ENCODE results near the gene C12orf54.
"Not testable (repeated sequence)": the region's sequence is repeated elsewhere in the genome, so short reads cannot be mapped to it uniquely, and the experiment has no call there.

Gene C12orf54

DNA sequence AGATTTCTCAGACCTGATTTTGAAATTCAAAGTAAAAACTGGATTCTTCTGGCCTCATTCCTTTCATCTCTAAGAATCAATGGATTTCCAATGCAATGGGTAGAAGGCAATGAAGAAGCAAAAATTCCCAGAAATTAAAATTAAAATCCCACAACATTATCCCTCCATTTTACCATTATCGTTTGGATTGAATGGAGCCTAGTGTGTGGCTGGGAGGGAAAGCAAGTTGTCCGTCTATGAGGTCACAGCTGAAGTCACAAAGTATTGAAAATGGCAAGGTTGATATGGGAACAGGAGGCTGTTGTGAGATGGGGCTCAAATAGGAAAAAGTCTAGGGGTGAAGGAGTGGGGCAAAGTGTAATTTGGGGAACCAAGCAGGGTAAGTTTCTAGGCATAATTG lies at the start of gene C12orf54:
Gene C12orf54 (plus strand): TSS at position 301 of the 400 bp plus-strand sequence. CDS start 799 bp downstream, outside the sequence.
- DNase-seq, result no peak

DNA sequence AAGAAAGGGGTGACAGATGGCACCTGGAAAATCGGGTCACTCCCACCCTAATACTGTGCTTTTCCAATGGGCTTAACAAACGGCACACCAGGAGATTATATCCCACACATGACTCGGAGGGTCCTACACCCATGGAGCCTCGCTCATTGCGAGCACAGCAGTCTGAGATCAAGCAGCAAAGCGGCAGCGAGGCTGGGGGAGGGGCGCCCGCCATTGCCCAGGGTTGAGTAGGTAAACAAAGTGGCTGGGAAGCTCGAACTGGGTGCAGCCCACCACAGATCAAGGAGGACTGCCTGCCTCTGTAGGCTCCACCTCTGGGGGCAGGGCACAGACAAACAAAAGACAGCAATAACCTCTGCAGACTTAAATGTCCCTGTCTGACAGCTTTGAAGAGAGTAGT lies 48.3 kb upstream of the C12orf54 start:
- DNase-seq, result not testable (repeated sequence)

GRCh38 chr12:48441069-48441468 lies 41.2 kb upstream of the C12orf54 start:
- DNase-seq, result no peak

- peak; percentile 14 for DNase-seq
Observed at GRCh38 chr12:48442179-48442847, 40.0 kb upstream of the C12orf54 start.

DNA sequence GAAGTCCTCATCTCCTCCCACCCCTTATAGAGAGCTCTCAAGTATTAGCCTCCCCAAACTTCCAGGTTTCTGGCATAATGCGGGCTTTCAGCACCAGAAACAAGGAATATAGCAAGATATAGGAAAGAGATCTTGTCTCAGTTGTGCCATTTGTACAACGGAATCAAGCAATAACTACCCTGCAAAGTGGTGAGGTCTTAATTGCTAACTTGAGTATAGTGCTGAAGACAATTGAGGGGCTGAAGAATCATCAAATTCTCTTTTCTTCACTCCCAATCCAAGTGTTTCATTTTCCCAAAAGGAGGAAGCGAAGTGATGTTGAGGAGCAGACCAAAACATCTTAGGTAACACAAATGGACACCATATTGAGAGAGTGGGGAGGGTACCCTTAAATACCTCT lies 36.8 kb upstream of the C12orf54 start:
- no peak for DNase-seq

DNA sequence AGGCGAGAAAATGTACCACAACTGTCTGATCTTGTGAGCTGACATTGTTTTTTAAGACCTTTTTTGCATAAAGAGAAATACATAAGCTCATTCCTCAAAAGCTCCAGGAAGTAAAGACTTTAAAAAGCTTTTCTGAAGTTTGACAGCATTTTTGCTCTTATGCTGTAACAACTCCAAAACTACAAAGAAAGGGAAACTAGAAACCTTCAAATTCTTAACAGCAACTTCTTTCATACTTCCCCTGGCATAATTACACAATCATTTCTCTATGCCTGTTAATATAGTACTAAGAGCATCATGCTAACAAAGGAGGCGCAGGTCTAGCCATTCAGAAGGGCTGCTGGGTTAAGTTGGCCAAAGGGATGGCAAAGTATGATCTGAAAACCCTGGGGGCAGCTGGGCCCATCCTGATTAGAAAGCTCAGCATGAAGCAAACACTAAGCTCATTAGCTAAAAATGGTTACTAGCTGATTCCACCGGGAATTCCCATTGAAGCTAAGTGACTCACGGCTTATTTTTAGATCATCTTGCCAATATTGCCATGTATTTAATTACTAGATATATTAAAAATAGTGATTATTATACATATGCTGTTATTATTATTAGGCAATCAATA lies 36.0 kb upstream of the C12orf54 start:
- DNase-seq, result peak; percentile 7

GRCh38 chr12:48447755-48448154 lies 34.5 kb upstream of the C12orf54 start:
- DNase-seq, result no peak

GRCh38 chr12:48451372-48451771 lies 30.9 kb upstream of the C12orf54 start:
- no peak for DNase-seq

GRCh38 chr12:48452961-48453360 lies 29.3 kb upstream of the C12orf54 start:
- not testable (repeated sequence) for DNase-seq

DNA sequence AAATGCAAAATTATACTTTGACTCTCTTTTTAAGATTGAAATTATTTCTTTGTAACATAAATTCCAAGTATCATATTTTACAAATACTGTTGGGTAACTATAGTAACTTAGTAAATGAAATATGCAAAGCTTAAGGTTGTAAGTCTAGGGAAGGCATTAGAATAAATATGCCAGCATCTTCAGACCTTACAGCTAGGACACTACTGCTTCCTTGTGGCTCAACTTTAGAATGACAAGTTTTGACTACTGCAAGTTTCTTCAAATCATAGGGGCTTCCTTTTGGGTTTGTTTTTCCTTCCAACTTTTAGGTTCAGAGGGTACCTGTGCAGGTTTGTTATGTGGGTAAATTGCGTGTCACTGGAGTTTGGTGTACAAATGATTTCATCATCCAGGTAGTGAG lies 27.6 kb upstream of the C12orf54 start:
- DNase-seq, result no peak

DNA sequence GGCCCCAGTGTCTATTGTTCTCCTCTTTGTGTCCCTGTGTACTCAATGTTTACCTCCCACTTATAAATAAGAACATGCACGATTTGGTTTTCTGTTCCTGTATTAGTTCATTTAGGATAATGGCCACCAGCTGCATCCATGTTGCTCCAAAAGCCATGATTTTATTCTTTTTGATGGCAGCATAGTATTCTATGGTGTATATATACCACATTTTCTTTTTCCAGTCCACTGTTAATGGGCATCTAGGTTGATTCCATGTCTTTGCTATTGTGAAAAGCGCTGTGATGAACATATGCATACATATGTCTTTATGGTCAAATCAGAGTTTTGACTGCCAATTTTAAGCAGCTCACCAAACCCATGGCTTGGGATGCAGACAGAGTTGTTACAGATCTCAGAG lies 27.2 kb upstream of the C12orf54 start:
- DNase-seq, result no peak

DNA sequence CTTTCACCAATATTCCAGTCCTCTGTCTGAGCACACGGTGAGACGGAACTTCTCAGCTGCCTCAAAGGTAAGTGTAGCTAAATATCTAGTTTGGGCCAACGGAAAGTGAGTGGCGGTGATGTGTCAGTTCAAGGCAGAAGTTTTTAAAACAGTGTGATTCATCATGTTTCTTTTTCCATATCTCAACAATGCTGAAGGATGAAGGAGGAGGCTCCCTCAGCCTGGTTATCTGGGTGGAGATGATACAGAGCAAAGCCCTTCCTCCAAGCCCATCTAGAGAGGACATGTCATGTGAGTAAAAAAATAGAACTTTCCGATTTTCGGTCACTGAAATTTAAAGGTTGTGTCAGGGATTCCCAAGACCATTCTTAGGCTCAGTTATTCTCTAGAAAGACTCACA lies 23.0 kb upstream of the C12orf54 start:
- no peak for DNase-seq

DNA sequence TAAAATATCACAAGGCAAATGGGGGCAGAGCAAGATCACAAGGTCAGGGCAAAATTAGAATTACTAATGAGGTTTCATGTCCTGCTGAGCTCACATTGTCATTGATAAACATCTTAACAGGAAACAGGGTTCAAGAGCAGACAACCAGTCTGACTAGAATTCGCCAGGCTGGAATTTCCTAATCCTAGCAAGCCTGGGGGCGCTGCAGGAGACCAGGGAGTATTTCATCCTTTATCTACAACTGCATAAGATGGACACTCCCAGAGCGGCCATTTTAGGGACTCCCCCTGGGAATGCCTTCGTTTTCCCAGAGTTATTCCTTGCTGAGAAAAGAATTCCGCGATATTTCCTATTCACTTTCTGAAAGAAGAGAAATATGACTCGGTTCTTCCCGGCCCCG lies 13.3 kb upstream of the C12orf54 start:
- not testable (repeated sequence) for DNase-seq

- DNase-seq, result no peak
Observed at GRCh38 chr12:48472259-48472658, 10.0 kb upstream of the C12orf54 start, which contains the start of gene ANP32D. ANP32D (plus strand) TSS chr12:48472559; CDS start chr12:48472665, 106 bp downstream.

DNA sequence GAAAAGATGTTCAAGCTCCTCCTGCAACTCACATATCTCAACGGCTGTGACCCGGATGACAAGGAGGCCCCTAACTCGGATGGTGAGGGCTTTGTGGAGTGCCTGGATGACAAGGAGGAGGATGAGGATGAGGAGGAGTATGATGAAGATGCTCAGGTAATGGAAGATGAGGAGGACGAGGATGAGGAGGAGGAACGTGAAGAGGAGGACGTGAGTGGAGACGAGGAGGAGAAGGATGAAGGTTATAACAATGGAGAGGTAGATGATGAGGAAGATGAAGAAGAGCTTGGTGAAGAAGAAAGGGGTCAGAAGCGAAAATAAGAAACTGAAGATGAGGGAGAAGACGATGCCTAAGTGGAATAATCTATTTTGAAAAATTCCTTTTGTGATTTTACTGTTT lies 9.2 kb upstream of the C12orf54 start:
- DNase-seq, result no peak

- DNase-seq, result not testable (repeated sequence)
Observed at GRCh38 chr12:48474497-48474896, 7.8 kb upstream of the C12orf54 start.

GRCh38 chr12:48482930-48483329 lies 632 bp downstream of the C12orf54 start:
- no peak for DNase-seq

- DNase-seq, result no peak
Observed at GRCh38 chr12:48486261-48486660, 4.0 kb downstream of the C12orf54 start.

DNA sequence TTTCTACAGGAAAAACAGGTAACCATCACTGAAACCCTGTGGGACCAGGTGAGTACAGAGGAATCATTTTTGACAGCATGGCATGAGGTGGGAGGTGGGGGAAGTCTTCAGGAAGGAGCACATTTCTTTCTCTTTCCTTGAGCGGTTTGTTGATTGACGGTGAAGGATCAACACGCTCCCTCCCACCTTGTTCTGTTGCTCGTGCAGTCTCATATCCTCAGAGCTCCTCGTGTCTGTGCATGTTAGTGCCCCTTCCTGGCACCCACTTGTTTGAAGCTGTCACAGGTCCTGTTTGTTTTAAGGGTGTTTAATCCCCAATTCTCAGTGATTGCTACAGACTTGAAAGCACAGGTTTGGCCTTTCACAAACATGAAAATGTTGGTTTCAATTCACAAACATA lies 4.4 kb downstream of the C12orf54 start:
- no peak for DNase-seq

- no peak for DNase-seq
Observed at GRCh38 chr12:48489012-48489411, 6.7 kb downstream of the C12orf54 start.

DNA sequence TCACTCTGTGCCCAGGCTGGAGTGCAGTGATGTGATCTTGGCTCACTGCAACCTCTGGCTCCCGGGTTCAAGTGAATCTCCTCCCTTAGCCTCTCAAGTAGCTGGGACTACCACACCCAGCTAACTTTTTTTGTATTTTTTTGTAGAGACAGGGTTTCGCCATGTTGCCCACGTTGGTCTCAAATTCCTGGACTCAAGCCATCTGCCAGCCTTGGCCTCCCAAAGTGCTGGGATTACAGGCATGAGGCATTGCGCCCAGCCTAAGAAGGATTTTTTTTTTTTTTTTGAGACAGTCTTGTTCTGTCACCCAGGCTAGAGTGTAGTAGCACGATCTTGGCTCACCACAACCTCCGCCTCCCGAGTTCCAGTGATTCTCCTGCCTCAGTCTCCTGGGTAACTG lies 7.2 kb downstream of the C12orf54 start:
- not testable (repeated sequence) for DNase-seq

DNA sequence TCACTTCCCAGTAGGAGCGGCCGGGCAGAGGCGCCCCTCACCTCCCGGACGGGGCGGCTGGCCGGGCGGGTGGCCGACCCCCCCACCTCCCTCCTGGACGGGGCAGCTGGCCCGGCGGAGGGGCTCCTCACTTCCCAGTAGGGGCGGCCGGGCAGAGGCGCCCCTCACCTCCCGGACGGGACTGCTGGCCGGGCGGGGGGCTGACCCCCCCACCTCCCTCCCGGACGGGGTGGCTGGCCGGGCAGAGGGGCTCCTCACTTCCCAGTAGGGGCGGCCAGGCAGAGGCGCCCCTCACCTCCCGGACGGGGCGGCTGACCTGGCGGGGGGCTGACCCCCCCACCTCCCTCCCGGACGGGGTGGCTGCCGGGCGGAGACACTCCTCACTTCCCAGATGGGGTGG lies 18.0 kb downstream of the C12orf54 start:
- DNase-seq, result not testable (repeated sequence)

GRCh38 chr12:48506836-48507235 lies 24.5 kb downstream of the C12orf54 start:
- DNase-seq, result not testable (repeated sequence)

DNA sequence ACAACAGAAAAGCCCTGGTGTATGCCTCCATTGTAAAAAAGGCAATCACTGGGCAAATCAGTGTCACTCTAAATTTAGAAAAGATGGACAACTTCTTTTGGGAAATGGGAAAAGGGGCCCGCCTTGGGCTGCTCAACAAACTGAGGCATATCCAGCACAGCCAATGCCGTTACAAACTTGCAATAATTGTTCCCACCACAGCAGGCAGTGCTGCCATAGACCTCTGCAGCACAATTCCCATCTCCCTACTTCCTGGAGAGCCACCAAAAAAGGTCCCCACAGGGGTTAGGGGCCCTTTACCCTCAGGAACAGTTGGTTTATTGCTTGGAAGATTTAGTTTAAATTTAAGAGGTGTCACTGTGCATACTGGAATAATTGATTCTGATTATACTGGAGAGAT lies 26.7 kb downstream of the C12orf54 start:
- no peak for DNase-seq

DNA sequence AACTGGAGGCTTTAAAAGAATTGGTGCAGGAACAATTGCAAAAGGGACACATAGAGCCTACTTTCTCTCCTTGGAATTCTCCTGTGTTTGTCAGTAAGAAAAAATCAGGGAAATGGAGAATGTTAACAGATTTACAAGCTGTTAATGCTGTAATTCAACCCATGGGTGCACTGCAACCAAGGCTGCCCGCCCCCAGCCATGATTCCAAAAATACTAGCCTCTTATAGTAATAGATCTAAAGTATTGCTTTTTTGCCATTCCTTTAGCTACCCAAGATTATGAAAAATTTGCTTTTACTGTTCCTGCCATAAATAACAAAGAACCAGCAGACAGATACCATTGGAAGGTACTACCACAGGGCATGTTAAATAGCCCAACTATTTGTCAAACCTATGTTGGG lies 27.8 kb downstream of the C12orf54 start:
- DNase-seq, result no peak
